PC-9 (cell line): ENCODE measurements around the gene TPST2. TPM values are rescaled to one million over a fixed set of nuclear protein-coding genes. Genes with fewer than 3 reads are reported as not detected.

Experiments used
- BruUV-seq: library from RNA; stranded (reverse); fragments of 400-500 nt; replicated peaks from 2 replicates; lab custom pipeline; 2021; lab: Mats Ljungman, UMichigan
- CTCF ChIA-PET: fragments of 300-600 bp; sonication (Branson Sonifier 250); formaldehyde crosslinking; loops from one replicate; lab custom pipeline; 2022; ENCODE audit warnings: antibody characterized with exemption; lab: Charles Lee
- POLR2A ChIA-PET: fragments of 300-600 bp; sonication (Branson Sonifier 250); formaldehyde crosslinking; loops from one replicate; lab custom pipeline; 2022; ENCODE audit warnings: antibody characterized with exemption; ENCODE audit not compliant: unreplicated experiment; lab: Charles Lee
- DNase-seq, 2 experiments: peaks; one replicate each; pipeline versions ENCODE4 v3.0.0 to v3.0.0-alpha.2; 2015 to 2022; ENCODE audit warnings: mixed read lengths in 1 of 2
- H2AFZ ChIP-seq: fragments of 200-600 bp; sonication (generic); 2 replicates; pipeline ENCODE4 v1.8.1; 2017; ENCODE audit warnings: antibody characterized with exemption
- H3F3A ChIP-seq: fragments of 200-600 bp; sonication (generic); 2 replicates; pipeline ENCODE4 v1.8.1; 2017; ENCODE audit warnings: antibody characterized with exemption, mild to moderate bottlenecking, low read depth; ENCODE audit not compliant: insufficient read depth
- H3K27ac ChIP-seq: fragments of 200-600 bp; sonication (generic); 2 replicates; pipeline ENCODE4 v1.6.1; 2016; ENCODE audit warnings: mixed run types
- H3K27me3 ChIP-seq: fragments of 200-600 bp; sonication (generic); 2 replicates; pipeline ENCODE4 v1.6.1; 2016; ENCODE audit warnings: low read depth, mixed run types; ENCODE audit not compliant: insufficient read depth
- H3K36me3 ChIP-seq: fragments of 200-600 bp; sonication (generic); 2 replicates; pipeline ENCODE4 v1.6.1; 2016; ENCODE audit warnings: low read depth, mixed run types
- H3K4me1 ChIP-seq: fragments of 200-600 bp; sonication (generic); replicated peaks from 2 replicates; pipeline ENCODE4 v1.6.1; 2016; ENCODE audit warnings: mixed run types; ENCODE audit not compliant: insufficient read depth
- H3K4me2 ChIP-seq: fragments of 200-600 bp; sonication (generic); 2 replicates; pipeline ENCODE4 v1.6.1; 2017; ENCODE audit warnings: mixed run types
- H3K4me3 ChIP-seq: fragments of 200-600 bp; sonication (generic); 2 replicates; pipeline ENCODE4 v1.6.1; 2016; ENCODE audit warnings: mixed run types
- H3K79me2 ChIP-seq: fragments of 200-600 bp; sonication (generic); 2 replicates; pipeline ENCODE4 v1.6.1; 2017; ENCODE audit warnings: low read depth, mixed run types
- H3K9me2 ChIP-seq: fragments of 200-600 bp; sonication (generic); 2 replicates; pipeline ENCODE4 v1.8.1; 2017; ENCODE audit warnings: mild to moderate bottlenecking; ENCODE audit not compliant: insufficient read depth
- H3K9me3 ChIP-seq: fragments of 200-600 bp; sonication (generic); 2 replicates; pipeline ENCODE4 v1.8.1; 2016; ENCODE audit warnings: low read depth; ENCODE audit not compliant: insufficient read depth
- H4K20me1 ChIP-seq: fragments of 200-600 bp; sonication (generic); 2 replicates; pipeline ENCODE4 v1.8.1; 2017; ENCODE audit not compliant: insufficient read depth
- EZH2 ChIP-seq: fragments of 200-600 bp; sonication (generic); IDR thresholded peaks from 2 replicates; pipeline ENCODE4 v1.8.0; 2017; ENCODE audit warnings: antibody characterized with exemption, low read depth
- intact Hi-C: fragments of 100-400 bp; cut with micrococcal nuclease; formaldehyde crosslinking; loops from one replicate; pipeline ENCODE4 v1.10.0; 2022; ENCODE audit not compliant: unreplicated experiment
- total RNA-seq: library from RNA; stranded (reverse); gene quantifications from 2 replicates; pipeline ENCODE4 v1.2.3, GENCODE V29; 2021
- TF ChIP-seq, protein P1 (sequence below): fragments of 200-600 bp; sonication (generic); conservative IDR thresholded peaks from 2 replicates; pipeline ENCODE4 v1.6.1; 2017; ENCODE audit warnings: mixed run types, antibody characterized with exemption, mild to moderate bottlenecking, moderate library complexity

The TPST2 gene
- total RNA-seq, 1 experiment from 2014 or later = 13.5 TPM

DNA sequence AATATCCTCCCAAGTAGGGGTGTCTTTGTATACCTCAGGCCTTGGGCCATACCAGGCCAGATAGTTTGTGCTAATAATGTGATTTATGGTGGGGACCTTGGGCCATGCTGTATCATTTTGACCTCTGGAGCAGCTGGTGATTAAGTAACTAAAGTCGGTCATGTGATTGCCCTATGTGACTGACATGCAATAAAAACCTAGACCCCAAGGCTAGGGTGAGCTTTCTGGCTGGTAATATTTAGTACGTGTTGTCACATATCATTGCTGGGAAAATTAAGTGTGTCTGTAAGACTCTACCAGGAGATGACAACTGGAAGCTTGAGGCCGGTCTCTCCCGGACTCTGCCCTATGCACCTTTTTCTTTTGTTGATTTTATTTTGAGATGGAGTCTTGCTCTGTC lies 65.1 kb downstream of the TPST2 start:
- H3K36me3 ChIP-seq = no peaks in the 10 kb centered on the region
- no TSS peak for BruUV-seq
- POLR2A ChIA-PET = no interaction called here
- H3K4me2 ChIP-seq = no peak overlapping the region
- DNase-seq = no peak
- no peaks in the 10 kb centered on the region for H3K4me1 ChIP-seq
- H3K9me2 ChIP-seq = no peaks in the 10 kb centered on the region
- TF ChIP-seq, protein P1, sequence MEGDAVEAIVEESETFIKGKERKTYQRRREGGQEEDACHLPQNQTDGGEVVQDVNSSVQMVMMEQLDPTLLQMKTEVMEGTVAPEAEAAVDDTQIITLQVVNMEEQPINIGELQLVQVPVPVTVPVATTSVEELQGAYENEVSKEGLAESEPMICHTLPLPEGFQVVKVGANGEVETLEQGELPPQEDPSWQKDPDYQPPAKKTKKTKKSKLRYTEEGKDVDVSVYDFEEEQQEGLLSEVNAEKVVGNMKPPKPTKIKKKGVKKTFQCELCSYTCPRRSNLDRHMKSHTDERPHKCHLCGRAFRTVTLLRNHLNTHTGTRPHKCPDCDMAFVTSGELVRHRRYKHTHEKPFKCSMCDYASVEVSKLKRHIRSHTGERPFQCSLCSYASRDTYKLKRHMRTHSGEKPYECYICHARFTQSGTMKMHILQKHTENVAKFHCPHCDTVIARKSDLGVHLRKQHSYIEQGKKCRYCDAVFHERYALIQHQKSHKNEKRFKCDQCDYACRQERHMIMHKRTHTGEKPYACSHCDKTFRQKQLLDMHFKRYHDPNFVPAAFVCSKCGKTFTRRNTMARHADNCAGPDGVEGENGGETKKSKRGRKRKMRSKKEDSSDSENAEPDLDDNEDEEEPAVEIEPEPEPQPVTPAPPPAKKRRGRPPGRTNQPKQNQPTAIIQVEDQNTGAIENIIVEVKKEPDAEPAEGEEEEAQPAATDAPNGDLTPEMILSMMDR = no peak
- no peak for TF ChIP-seq EZH2
- no peak overlapping the region for H3K4me3 ChIP-seq
- CTCF ChIA-PET = no interaction called here
- H4K20me1 ChIP-seq = no peaks in the 10 kb centered on the region
- no peak overlapping the region for H3K27ac ChIP-seq
- no peaks in the 10 kb centered on the region for H3K79me2 ChIP-seq
- H3K9me3 ChIP-seq = no peaks in the 10 kb centered on the region
- H3K27me3 ChIP-seq = no peaks in the 10 kb centered on the region
- no peak overlapping the region for H2AFZ ChIP-seq
- H3F3A ChIP-seq = no peaks in the 10 kb centered on the region
- intact Hi-C loops = no loop called here

DNA sequence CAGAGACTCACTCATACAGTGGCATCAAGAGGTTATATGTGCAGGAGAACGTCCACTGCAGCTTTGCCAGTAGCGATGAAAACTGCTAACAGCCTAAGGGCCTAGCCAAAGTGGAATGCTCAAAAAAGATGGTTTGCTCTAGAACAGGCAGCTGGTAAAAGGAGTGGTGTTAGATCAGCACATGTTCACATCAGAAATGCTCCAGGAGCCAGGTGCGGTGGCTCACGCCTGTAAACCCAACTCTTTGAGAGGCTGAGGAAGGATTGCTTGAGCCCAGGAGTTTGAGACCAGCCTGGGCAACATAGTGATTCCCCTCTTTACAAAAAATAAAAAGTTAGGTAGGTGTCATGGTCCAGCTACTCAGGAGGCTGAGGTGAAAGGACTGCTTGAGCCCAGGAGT lies 67.3 kb downstream of the TPST2 start:
- no peak overlapping the region for H2AFZ ChIP-seq
- no peaks in the 10 kb centered on the region for H4K20me1 ChIP-seq
- no peaks in the 10 kb centered on the region for H3K27me3 ChIP-seq
- peaks cover 7% of the 10 kb centered on the region; the same call in 1 of the 2 replicates for H3K4me1 ChIP-seq
- intact Hi-C loops = no loop called here
- H3K4me2 ChIP-seq = no peak overlapping the region
- CTCF ChIA-PET = no interaction called here
- no peaks in the 10 kb centered on the region for H3F3A ChIP-seq
- no peaks in the 10 kb centered on the region for H3K36me3 ChIP-seq
- POLR2A ChIA-PET = no interaction called here
- no TSS peak for BruUV-seq
- no peaks in the 10 kb centered on the region for H3K79me2 ChIP-seq
- no peaks in the 10 kb centered on the region for H3K9me3 ChIP-seq
- no peak overlapping the region for H3K4me3 ChIP-seq
- no peak for DNase-seq
- no peak overlapping the region for H3K27ac ChIP-seq
- no peaks in the 10 kb centered on the region for H3K9me2 ChIP-seq
- TF ChIP-seq EZH2 = no peak
- TF ChIP-seq, protein P1 = no peak

DNA sequence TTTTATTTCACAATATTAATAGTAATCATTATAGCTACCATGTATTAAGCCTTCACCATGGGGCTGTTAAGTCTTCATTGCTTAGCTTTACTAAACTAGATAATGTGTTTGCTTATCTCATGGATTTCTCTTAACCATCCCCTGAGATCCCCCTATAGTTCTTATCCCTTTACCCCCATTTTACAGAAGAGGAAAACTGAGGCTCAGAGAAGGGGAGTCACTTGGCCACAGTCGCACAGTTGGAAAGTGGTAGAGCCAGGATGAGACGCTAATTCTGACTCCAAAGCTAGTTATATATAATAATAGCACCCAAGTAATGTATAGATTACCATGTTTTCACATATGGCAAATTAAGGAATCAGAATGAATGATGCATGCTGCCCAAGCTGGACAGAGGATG lies 67.9 kb downstream of the TPST2 start:
- H3K27ac ChIP-seq = no peak overlapping the region
- no peak overlapping the region for H3K4me2 ChIP-seq
- H4K20me1 ChIP-seq = no peaks in the 10 kb centered on the region
- no peak for DNase-seq
- H3K27me3 ChIP-seq = no peaks in the 10 kb centered on the region
- BruUV-seq = no TSS peak
- no peak overlapping the region for H3K4me3 ChIP-seq
- H3K9me3 ChIP-seq = no peaks in the 10 kb centered on the region
- ChIA-PET CTCF (no interaction called here), POLR2A (no interaction called here)
- no peaks in the 10 kb centered on the region for H3K79me2 ChIP-seq
- H3K36me3 ChIP-seq = no peaks in the 10 kb centered on the region
- H3K9me2 ChIP-seq = no peaks in the 10 kb centered on the region
- no peak overlapping the region for H2AFZ ChIP-seq
- TF ChIP-seq EZH2 = no peak
- H3F3A ChIP-seq = no peaks in the 10 kb centered on the region
- intact Hi-C loops = no loop called here
- peaks cover 7% of the 10 kb centered on the region; the same call in 1 of the 2 replicates for H3K4me1 ChIP-seq

DNA sequence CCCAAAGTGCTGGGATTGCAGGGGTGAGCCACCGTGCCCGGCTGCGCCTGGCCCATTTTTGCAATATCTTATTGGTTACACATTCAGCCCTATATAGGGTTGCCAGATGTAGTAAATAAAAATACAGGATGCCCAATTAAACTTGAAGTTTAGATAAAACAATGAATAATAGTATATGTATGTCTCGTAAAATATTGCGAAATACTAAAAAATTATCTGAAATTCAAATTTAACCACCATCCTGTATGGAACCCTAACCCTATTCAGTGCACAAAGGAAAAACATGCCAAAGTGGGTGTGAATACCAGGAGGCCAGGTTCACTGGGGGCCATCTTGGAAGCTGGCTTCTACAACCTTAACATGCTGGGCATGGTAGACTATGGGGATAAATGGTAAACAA lies 72.5 kb downstream of the TPST2 start:
- CTCF ChIA-PET = no interaction called here
- H3K27ac ChIP-seq = no peak overlapping the region
- H3K4me3 ChIP-seq = no peak overlapping the region
- BruUV-seq = no TSS peak
- DNase-seq = no peak
- no peaks in the 10 kb centered on the region for H3K27me3 ChIP-seq
- H3K36me3 ChIP-seq = no peaks in the 10 kb centered on the region
- intact Hi-C loops = no loop called here
- H3K4me2 ChIP-seq = no peak overlapping the region
- POLR2A ChIA-PET = no interaction called here
- TF ChIP-seq, protein P1 = no peak
- TF ChIP-seq EZH2 = no peak
- H3K4me1 ChIP-seq = peaks cover 15% of the 10 kb centered on the region
- no peaks in the 10 kb centered on the region for H3F3A ChIP-seq
- no peaks in the 10 kb centered on the region for H3K9me3 ChIP-seq
- peaks cover 12% of the 10 kb centered on the region for H3K79me2 ChIP-seq
- no peaks in the 10 kb centered on the region for H3K9me2 ChIP-seq
- no peak overlapping the region for H2AFZ ChIP-seq
- H4K20me1 ChIP-seq = no peaks in the 10 kb centered on the region
